H9 (cell line): Measurements from ENCODE around the gene CCPG1. TPM values are rescaled to one million over a fixed set of nuclear protein-coding genes. Genes with fewer than 3 reads are reported as not detected.
"Not testable (repeated sequence)": the region's sequence is repeated elsewhere in the genome, so short reads cannot be mapped to it uniquely, and the experiment has no call there.

ENCODE experiments used
- DNase-seq: peaks from one replicate; pipeline ENCODE4 v3.0.0-alpha.2; 2017
- H2AFZ ChIP-seq: one replicate; pipeline ENCODE4 v1.6.1; 2013; ENCODE audit warnings: mild to moderate bottlenecking, low read length, control low read depth, moderate library complexity
- H2AK5ac ChIP-seq: 2 replicates; pipeline ENCODE4 v1.6.1; 2013; ENCODE audit warnings: low read length, control low read depth, mixed read lengths; ENCODE audit not compliant: insufficient read length
- H2BK120ac ChIP-seq: one replicate; pipeline ENCODE4 v1.6.1; 2013; ENCODE audit warnings: low read depth, mild to moderate bottlenecking, low read length, control low read depth, inconsistent platforms; ENCODE audit not compliant: poor library complexity, severe bottlenecking
- H2BK12ac ChIP-seq: 2 replicates; pipeline ENCODE4 v1.6.1; 2013; ENCODE audit warnings: low read length, control low read depth, mixed read lengths, low read depth; ENCODE audit not compliant: insufficient read length
- H2BK15ac ChIP-seq: 2 replicates; pipeline ENCODE4 v1.6.1; 2013; ENCODE audit warnings: low read depth, low read length, control low read depth
- H2BK20ac ChIP-seq: one replicate; pipeline ENCODE4 v1.6.1; 2013; ENCODE audit warnings: low read depth, mild to moderate bottlenecking, low read length, control low read depth, inconsistent platforms; ENCODE audit not compliant: poor library complexity, severe bottlenecking
- H2BK5ac ChIP-seq: 2 replicates; pipeline ENCODE4 v1.6.1; 2013; ENCODE audit warnings: low read length, control low read depth, mixed read lengths; ENCODE audit not compliant: insufficient read length
- H3K14ac ChIP-seq: 2 replicates; pipeline ENCODE4 v1.6.1; 2013; ENCODE audit warnings: low read length, control low read depth; ENCODE audit not compliant: insufficient read depth
- H3K18ac ChIP-seq: 2 replicates; pipeline ENCODE4 v1.6.1; 2013; ENCODE audit warnings: low read depth, mild to moderate bottlenecking, mixed read lengths, low read length, control low read depth; ENCODE audit not compliant: insufficient read length
- H3K23ac ChIP-seq: 2 replicates; pipeline ENCODE4 v1.6.1; 2013; ENCODE audit warnings: low read length, control low read depth, mixed read lengths, low read depth; ENCODE audit not compliant: insufficient read length
- H3K23me2 ChIP-seq: 2 replicates; pipeline ENCODE4 v1.6.1; 2013; ENCODE audit warnings: low read depth, mild to moderate bottlenecking, mixed read lengths, low read length, control low read depth; ENCODE audit not compliant: insufficient read length, poor library complexity, severe bottlenecking
- H3K27ac ChIP-seq: 2 replicates; pipeline ENCODE4 v1.5.1; 2013; ENCODE audit warnings: low read length, control low read depth, mixed read lengths, low read depth; ENCODE audit not compliant: insufficient read length
- H3K27me3 ChIP-seq: 2 replicates; pipeline ENCODE4 v1.6.1; 2013; ENCODE audit warnings: low read length, control low read depth, inconsistent platforms; ENCODE audit not compliant: insufficient read depth
- H3K4ac ChIP-seq: 2 replicates; pipeline ENCODE4 v1.6.1; 2013; ENCODE audit warnings: low read depth, mild to moderate bottlenecking, control low read depth, inconsistent platforms, low read length, moderate library complexity
- H3K4me1 ChIP-seq: 2 replicates; pipeline ENCODE4 v1.6.1; 2013; ENCODE audit warnings: low read length, control low read depth, inconsistent platforms; ENCODE audit not compliant: insufficient read depth
- H3K4me2 ChIP-seq: 2 replicates; pipeline ENCODE4 v1.6.1; 2013; ENCODE audit warnings: low read length, control low read depth, mixed read lengths; ENCODE audit not compliant: insufficient read length, insufficient read depth
- H3K56ac ChIP-seq: 2 replicates; pipeline ENCODE4 v1.6.1; 2013; ENCODE audit warnings: low read depth, mild to moderate bottlenecking, mixed read lengths, low read length, control low read depth; ENCODE audit not compliant: insufficient read length
- H3K79me1 ChIP-seq: 2 replicates; pipeline ENCODE4 v1.6.1; 2013; ENCODE audit warnings: low read depth, mild to moderate bottlenecking, moderate library complexity, low read length, control low read depth, inconsistent platforms; ENCODE audit not compliant: insufficient read depth, poor library complexity, severe bottlenecking
- H3K79me2 ChIP-seq: 2 replicates; pipeline ENCODE4 v1.6.1; 2013; ENCODE audit warnings: low read length, control low read depth, inconsistent platforms; ENCODE audit not compliant: insufficient read depth
- H3K9ac ChIP-seq: 2 replicates; pipeline ENCODE4 v1.6.1; 2013; ENCODE audit warnings: low read length, control low read depth, mixed read lengths; ENCODE audit not compliant: insufficient read length; ENCODE audit errors: extremely low read depth
- H3K9me3 ChIP-seq: one replicate; pipeline ENCODE4 v1.6.1; 2013; ENCODE audit warnings: low read depth, low read length, inconsistent platforms; ENCODE audit not compliant: control insufficient read depth
- H3T11ph ChIP-seq: one replicate; pipeline ENCODE4 v1.6.1; 2013; ENCODE audit warnings: mild to moderate bottlenecking, low read length, control low read depth, inconsistent platforms
- H4K20me1 ChIP-seq: one replicate; pipeline ENCODE4 v1.6.1; 2013; ENCODE audit not compliant: control insufficient read depth, insufficient read length, insufficient read depth
- H4K5ac ChIP-seq: 2 replicates; pipeline ENCODE4 v1.6.1; 2013; ENCODE audit warnings: low read depth, mild to moderate bottlenecking, mixed read lengths, low read length, control low read depth; ENCODE audit not compliant: insufficient read length
- H4K8ac ChIP-seq: replicated peaks from 2 replicates; pipeline ENCODE4 v1.6.1; 2013; ENCODE audit warnings: low read length, control low read depth, mixed read lengths, low read depth; ENCODE audit not compliant: insufficient read length
- H4K91ac ChIP-seq: 2 replicates; pipeline ENCODE4 v1.6.1; 2013; ENCODE audit warnings: low read depth, mild to moderate bottlenecking, moderate library complexity, mixed read lengths, low read length, control low read depth; ENCODE audit not compliant: insufficient read length
- H3K27ac Mint-ChIP-seq, 3 experiments: 2 replicates in 2 of 3; 3 replicates in 1 of 3; pipeline ENCODE4 v1.8.0; 2020 to 2021; ENCODE audit warnings: mixed read lengths in 3 of 3, mild to moderate bottlenecking in 1 of 3, moderate library complexity in 1 of 3
- H3K27me3 Mint-ChIP-seq: 2 replicates; pipeline ENCODE4 v1.8.0; 2021; ENCODE audit warnings: low read depth, mild to moderate bottlenecking, moderate library complexity, mixed read lengths
- H3K36me3 Mint-ChIP-seq, 3 experiments: 2 replicates in 2 of 3; 3 replicates in 1 of 3; pipeline ENCODE4 v1.8.0; 2020 to 2021; ENCODE audit warnings: low read depth in 3 of 3, mixed read lengths in 3 of 3; ENCODE audit not compliant: insufficient read depth in 1 of 3
- H3K4me1 Mint-ChIP-seq, 2 experiments: 2 replicates each; pipeline ENCODE4 v1.8.0; 2020; ENCODE audit warnings: mixed read lengths in 2 of 2
- H3K4me3 Mint-ChIP-seq, 2 experiments: 2 replicates in 1 of 2; 3 replicates in 1 of 2; pipeline ENCODE4 v1.8.0; 2020 to 2021; ENCODE audit warnings: mild to moderate bottlenecking in 2 of 2, mixed read lengths in 2 of 2, moderate library complexity in 1 of 2
- H3K9me3 Mint-ChIP-seq, 2 experiments: 2 replicates in 1 of 2; 3 replicates in 1 of 2; pipeline ENCODE4 v1.8.0; 2020; ENCODE audit warnings: mild to moderate bottlenecking in 2 of 2, mixed read lengths in 2 of 2, moderate library complexity in 1 of 2
- WGBS: extraction: QIAGEN DNeasy Blood & Tissue Kit; methylation state at CpG from one replicate; pipeline ENCODE4 v1.1.7; 2013; ENCODE audit warnings: missing lambda C conversion rate, low lambda C conversion rate, mixed read lengths; ENCODE audit not compliant: insufficient read length; ENCODE audit errors: extremely low coverage; 5-methylcytosine and 5-hydroxymethylcytosine counted together
- total RNA-seq: library from RNA; stranded (reverse); gene quantifications from 2 replicates; pipeline ENCODE4 v1.2.1, GENCODE V29; 2021
- TF ChIP-seq, protein P1 (sequence below): fragments of 200-600 bp; sonication (generic); conservative IDR thresholded peaks from 3 replicates; pipeline ENCODE4 v1.8.0; 2021; ENCODE audit warnings: antibody characterized with exemption, mild to moderate bottlenecking

CCPG1 gene
- total RNA-seq, 1 experiment from 2014 or later: 9.0 TPM

DNA sequence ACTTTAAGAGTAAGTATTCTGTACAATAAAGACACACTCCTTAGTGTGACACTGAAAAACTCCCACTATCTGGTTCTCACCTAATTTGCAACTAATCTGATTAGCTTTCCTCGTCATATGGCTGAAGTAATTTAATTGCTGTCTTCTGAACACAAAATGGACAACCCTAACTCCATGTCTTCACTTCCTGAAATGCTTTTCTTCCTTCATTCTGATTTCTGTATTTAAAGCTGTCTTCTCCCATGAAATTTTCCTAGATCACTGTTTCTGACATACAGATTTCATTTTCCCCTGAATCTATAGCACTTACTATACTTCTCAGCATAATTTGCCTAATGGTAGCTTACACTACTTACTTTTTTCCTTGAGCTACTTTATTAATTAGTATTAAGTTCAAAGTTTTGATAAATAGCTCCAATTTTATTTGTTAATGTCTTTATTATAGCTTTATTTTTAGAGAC is 6.3 kb downstream of the CCPG1 start:
- H2BK12ac ChIP-seq: no peak overlapping the region
- Mint-ChIP-seq H3K27me3 (no peaks in the 10 kb centered on the region; the same call in 1 of the 2 replicates), H3K36me3 (no peaks in the 10 kb centered on the region), H3K4me1 (peaks cover 3 to 4% of the 10 kb centered on the region in 2 experiments; a peak in 3 of 4 replicates), H3K27ac (no peak overlapping the region), H3K4me3 (no peak overlapping the region), H3K9me3 (peaks cover 0 to 3% of the 10 kb centered on the region in 2 experiments; a peak in 1 of 5 replicates)
- no peak overlapping the region for H4K8ac ChIP-seq
- H3K4me2 ChIP-seq: no peak overlapping the region
- no peaks in the 10 kb centered on the region for H3K79me2 ChIP-seq
- H3K9me3 ChIP-seq: no peaks in the 10 kb centered on the region
- H3K79me1 ChIP-seq: no peaks in the 10 kb centered on the region
- no peak overlapping the region for H3K56ac ChIP-seq
- no peak overlapping the region for H4K5ac ChIP-seq
- H4K20me1 ChIP-seq: no peaks in the 10 kb centered on the region
- no peaks in the 10 kb centered on the region for H3K27me3 ChIP-seq
- H3K23me2 ChIP-seq: no peaks in the 10 kb centered on the region
- no peak overlapping the region for H3K23ac ChIP-seq
- no peak overlapping the region for H3K18ac ChIP-seq
- H3K27ac ChIP-seq: no peak overlapping the region
- H2AFZ ChIP-seq: no peak overlapping the region
- H3K4ac ChIP-seq: no peak overlapping the region
- H3T11ph ChIP-seq: no peak overlapping the region
- TF ChIP-seq, protein P1, sequence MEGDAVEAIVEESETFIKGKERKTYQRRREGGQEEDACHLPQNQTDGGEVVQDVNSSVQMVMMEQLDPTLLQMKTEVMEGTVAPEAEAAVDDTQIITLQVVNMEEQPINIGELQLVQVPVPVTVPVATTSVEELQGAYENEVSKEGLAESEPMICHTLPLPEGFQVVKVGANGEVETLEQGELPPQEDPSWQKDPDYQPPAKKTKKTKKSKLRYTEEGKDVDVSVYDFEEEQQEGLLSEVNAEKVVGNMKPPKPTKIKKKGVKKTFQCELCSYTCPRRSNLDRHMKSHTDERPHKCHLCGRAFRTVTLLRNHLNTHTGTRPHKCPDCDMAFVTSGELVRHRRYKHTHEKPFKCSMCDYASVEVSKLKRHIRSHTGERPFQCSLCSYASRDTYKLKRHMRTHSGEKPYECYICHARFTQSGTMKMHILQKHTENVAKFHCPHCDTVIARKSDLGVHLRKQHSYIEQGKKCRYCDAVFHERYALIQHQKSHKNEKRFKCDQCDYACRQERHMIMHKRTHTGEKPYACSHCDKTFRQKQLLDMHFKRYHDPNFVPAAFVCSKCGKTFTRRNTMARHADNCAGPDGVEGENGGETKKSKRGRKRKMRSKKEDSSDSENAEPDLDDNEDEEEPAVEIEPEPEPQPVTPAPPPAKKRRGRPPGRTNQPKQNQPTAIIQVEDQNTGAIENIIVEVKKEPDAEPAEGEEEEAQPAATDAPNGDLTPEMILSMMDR: no peak
- H2BK15ac ChIP-seq: no peak overlapping the region
- H3K4me1 ChIP-seq: no peaks in the 10 kb centered on the region
- H2BK120ac ChIP-seq: no peak overlapping the region
- H3K9ac ChIP-seq: no peak overlapping the region
- H2BK5ac ChIP-seq: no peak overlapping the region
- H3K14ac ChIP-seq: no peak overlapping the region
- no peak for DNase-seq
- H2AK5ac ChIP-seq: no peak overlapping the region
- H2BK20ac ChIP-seq: no peak overlapping the region
- no peak overlapping the region for H4K91ac ChIP-seq
- WGBS: no CpG with 5 or more reads among the region's 1 CpG

DNA sequence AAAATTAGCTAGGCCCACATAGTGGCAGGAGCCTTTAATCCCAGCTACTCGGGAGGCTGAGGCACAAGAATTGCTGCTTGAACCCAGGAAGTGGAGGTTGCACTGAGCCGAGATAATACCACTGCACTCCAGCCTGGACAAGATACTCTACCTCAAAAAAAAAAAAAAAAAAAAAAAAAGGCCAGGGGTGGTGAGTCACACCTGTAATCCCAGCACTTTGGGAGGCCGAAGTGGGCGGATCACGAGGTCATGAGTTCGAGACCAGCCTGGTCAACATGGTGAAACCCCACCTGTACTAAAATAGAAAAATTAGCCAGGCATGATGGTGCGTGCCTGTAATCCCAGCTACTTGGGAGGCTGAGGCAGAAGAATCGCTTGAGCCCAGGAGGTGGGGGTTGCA is 8.1 kb downstream of the CCPG1 start:
- H3K27me3 Mint-ChIP-seq: not testable (repeated sequence)

More for the DNA sequence above, 8.1 kb downstream of the CCPG1 start:
- H3K4ac ChIP-seq, H4K20me1 ChIP-seq, H3K14ac ChIP-seq, H2BK15ac ChIP-seq, H3K4me2 ChIP-seq, H2BK20ac ChIP-seq, H3K9ac ChIP-seq, H4K5ac ChIP-seq, H3K4me3 Mint-ChIP-seq, H3K79me1 ChIP-seq, H3K56ac ChIP-seq, H2BK5ac ChIP-seq, H3T11ph ChIP-seq, H3K27me3 ChIP-seq, H3K36me3 Mint-ChIP-seq, H3K4me1 ChIP-seq, H2BK12ac ChIP-seq, H3K27ac ChIP-seq, H3K9me3 Mint-ChIP-seq, H2AFZ ChIP-seq, H4K91ac ChIP-seq, H3K23me2 ChIP-seq, H3K9me3 ChIP-seq, H3K23ac ChIP-seq, H2BK120ac ChIP-seq, DNase-seq, H3K27ac Mint-ChIP-seq, H3K79me2 ChIP-seq, H2AK5ac ChIP-seq, H4K8ac ChIP-seq, H3K18ac ChIP-seq: not testable (repeated sequence)
- H3K4me1 Mint-ChIP-seq: peaks cover 9 to 11% of the 10 kb centered on the region in 2 experiments
- WGBS: no CpG with 5 or more reads among the region's 8 CpGs
